ENCODE measurements around the gene RER1. TPM values are rescaled to one million over a fixed set of nuclear protein-coding genes. Genes with fewer than 3 reads are reported as not detected.
"Not testable (repeated sequence)": the region's sequence is repeated elsewhere in the genome, so short reads cannot be mapped to it uniquely, and the experiment has no call there.

The RER1 gene
- total RNA-seq, 1 experiment from 2014 or later = 141 TPM

GRCh38 chr1:2438641-2439040, 47.0 kb downstream of the RER1 start:
- H3K36me3 Mint-ChIP-seq (ENCODE audit: insufficient read depth, unreplicated experiment) = no peaks in the 10 kb centered on the region
- peaks cover 12% of the 10 kb centered on the region for H3K27me3 Mint-ChIP-seq (ENCODE audit: insufficient read depth, unreplicated experiment)
- Histone ChIP-seq H3K36me3 (ENCODE audit: control insufficient read depth, insufficient read depth, low read length) (no peaks in the 10 kb centered on the region), H3K27me3 (replicated peaks; ENCODE audit: control insufficient read depth, insufficient read depth, low read length) (peaks cover 3% of the 10 kb centered on the region; the same call in 1 of the 2 replicates), H3K4me1 (no peaks in the 10 kb centered on the region), H3K4me3 (ENCODE audit: low read depth, low read length) (no peak overlapping the region), H3K9me3 (no peaks in the 10 kb centered on the region)
- H3K4me1 Mint-ChIP-seq (ENCODE audit: low read depth, unreplicated experiment) = no peaks in the 10 kb centered on the region
- no TSS peak for BruUV-seq (replicated peaks)
- H3K4me3 Mint-ChIP-seq (ENCODE audit: unreplicated experiment) = no peak overlapping the region
- no peak for DNase-seq
- H3K9me3 Mint-ChIP-seq (ENCODE audit: unreplicated experiment) = no peaks in the 10 kb centered on the region
- ChIA-PET POLR2A (no interaction called here), CTCF (no interaction called here)
- no peak overlapping the region for H3K27ac Mint-ChIP-seq (ENCODE audit: unreplicated experiment)
- TF ChIP-seq CTCF (IDR thresholded peaks at IDR 0.05; ENCODE audit: insufficient read depth in 1 of 2, low read depth in 1 of 2, low read length in 1 of 2, severe bottlenecking in 1 of 2, unreplicated experiment in 1 of 2) = no peak
- intact Hi-C loops (cut with micrococcal nuclease; ENCODE audit: unreplicated experiment) = no loop called here

GRCh38 chr1:2439369-2439768, 47.7 kb downstream of the RER1 start:
- H3K27me3 ChIP-seq (replicated peaks; ENCODE audit: control insufficient read depth, insufficient read depth, low read length) = peaks cover 3% of the 10 kb centered on the region; the same call in 1 of the 2 replicates
- no peak overlapping the region for H3K4me3 ChIP-seq (ENCODE audit: low read depth, low read length)
- BruUV-seq (replicated peaks) = no TSS peak
- Mint-ChIP-seq H3K9me3 (ENCODE audit: unreplicated experiment) (no peaks in the 10 kb centered on the region), H3K4me1 (ENCODE audit: low read depth, unreplicated experiment) (no peaks in the 10 kb centered on the region), H3K27me3 (ENCODE audit: insufficient read depth, unreplicated experiment) (peaks cover 12% of the 10 kb centered on the region), H3K36me3 (ENCODE audit: insufficient read depth, unreplicated experiment) (no peaks in the 10 kb centered on the region), H3K4me3 (ENCODE audit: unreplicated experiment) (no peak overlapping the region), H3K27ac (ENCODE audit: unreplicated experiment) (no peak overlapping the region)
- no peaks in the 10 kb centered on the region for H3K9me3 ChIP-seq
- intact Hi-C loops (cut with micrococcal nuclease; ENCODE audit: unreplicated experiment) = no loop called here
- DNase-seq = no peak
- H3K36me3 ChIP-seq (ENCODE audit: control insufficient read depth, insufficient read depth, low read length) = no peaks in the 10 kb centered on the region
- POLR2A ChIA-PET = no interaction called here
- CTCF ChIA-PET = no interaction called here
- no peak for TF ChIP-seq CTCF (IDR thresholded peaks at IDR 0.05; ENCODE audit: insufficient read depth in 1 of 2, low read depth in 1 of 2, low read length in 1 of 2, severe bottlenecking in 1 of 2, unreplicated experiment in 1 of 2)
- H3K4me1 ChIP-seq = no peaks in the 10 kb centered on the region

- H3K27me3 Mint-ChIP-seq (ENCODE audit: insufficient read depth, unreplicated experiment) = peaks cover 15% of the 10 kb centered on the region
Observed at GRCh38 chr1:2440346-2440745, 48.7 kb downstream of the RER1 start.

GRCh38 chr1:2441746-2442145, 50.1 kb downstream of the RER1 start:
- BruUV-seq (replicated peaks) = no TSS peak
- Mint-ChIP-seq H3K27ac (ENCODE audit: unreplicated experiment) (no peak overlapping the region), H3K4me3 (ENCODE audit: unreplicated experiment) (no peak overlapping the region), H3K4me1 (ENCODE audit: low read depth, unreplicated experiment) (no peaks in the 10 kb centered on the region), H3K36me3 (ENCODE audit: insufficient read depth, unreplicated experiment) (no peaks in the 10 kb centered on the region), H3K27me3 (ENCODE audit: insufficient read depth, unreplicated experiment) (peaks cover 13% of the 10 kb centered on the region), H3K9me3 (ENCODE audit: unreplicated experiment) (no peaks in the 10 kb centered on the region)
- ChIA-PET POLR2A (no interaction called here), CTCF (no interaction called here)
- no peak overlapping the region for H3K4me3 ChIP-seq (ENCODE audit: low read depth, low read length)
- no peak for DNase-seq
- no peaks in the 10 kb centered on the region for H3K36me3 ChIP-seq (ENCODE audit: control insufficient read depth, insufficient read depth, low read length)
- TF ChIP-seq CTCF (IDR thresholded peaks at IDR 0.05; ENCODE audit: insufficient read depth in 1 of 2, low read depth in 1 of 2, low read length in 1 of 2, severe bottlenecking in 1 of 2, unreplicated experiment in 1 of 2) = no peak
- H3K27me3 ChIP-seq (replicated peaks; ENCODE audit: control insufficient read depth, insufficient read depth, low read length) = peaks cover 3% of the 10 kb centered on the region
- H3K9me3 ChIP-seq = no peaks in the 10 kb centered on the region
- intact Hi-C loops (cut with micrococcal nuclease; ENCODE audit: unreplicated experiment) = no loop called here
- no peaks in the 10 kb centered on the region for H3K4me1 ChIP-seq

More at GRCh38 chr1:2440346-2440745, 48.7 kb downstream of the RER1 start:
- H3K4me3 Mint-ChIP-seq (ENCODE audit: unreplicated experiment); BruUV-seq (replicated peaks); DNase-seq; H3K4me3 ChIP-seq (ENCODE audit: low read depth, low read length); H3K27ac Mint-ChIP-seq (ENCODE audit: unreplicated experiment); H3K27me3 ChIP-seq (replicated peaks; ENCODE audit: control insufficient read depth, insufficient read depth, low read length); H3K36me3 ChIP-seq (ENCODE audit: control insufficient read depth, insufficient read depth, low read length); intact Hi-C loops (cut with micrococcal nuclease; ENCODE audit: unreplicated experiment); H3K9me3 Mint-ChIP-seq (ENCODE audit: unreplicated experiment); H3K9me3 ChIP-seq; H3K4me1 Mint-ChIP-seq (ENCODE audit: low read depth, unreplicated experiment); H3K4me1 ChIP-seq; POLR2A ChIA-PET; CTCF ChIA-PET; H3K36me3 Mint-ChIP-seq (ENCODE audit: insufficient read depth, unreplicated experiment): not testable (repeated sequence)

All from Caco-2 (cell line).